WTC11 (cell line): ENCODE measurements around the gene SBK1. TPM values are rescaled to one million over a fixed set of nuclear protein-coding genes. Genes with fewer than 3 reads are reported as not detected.

Experiments
- total RNA-seq: library from RNA; stranded (reverse); gene quantifications from 3 replicates; pipeline ENCODE4 v1.2.3, GENCODE V29; 2021

SBK1 gene
- total RNA-seq, 1 experiment from 2014 or later, result 85.7 TPM

Other genes starting within 250 kb of the SBK1 start
- gene GSG1L, start 228.8 kb upstream of the SBK1 start, total RNA-seq, result 0.21 to 0.55 TPM (median 0.28 TPM) in 3 replicates
- gene XPO6, start 80.6 kb upstream of the SBK1 start, total RNA-seq, result 125 to 160 TPM (median 133 TPM) in 3 replicates
- gene NPIPB6, start 71.0 kb downstream of the SBK1 start, total RNA-seq, result 0.83 to 2.6 TPM (median 2.5 TPM) in 3 replicates
- 92.5 to 144 TPM (median 103 TPM) in 3 replicates for gene EIF3CL, start 111.3 kb downstream of the SBK1 start, total RNA-seq
- 0.33 to 0.92 TPM (median 0.66 TPM) in 3 replicates for gene NPIPB7, start 179.8 kb downstream of the SBK1 start, total RNA-seq
- gene CLN3, start 199.5 kb downstream of the SBK1 start, total RNA-seq, result 20.9 to 23.9 TPM (median 22.3 TPM) in 3 replicates
- gene APOBR, start 202.1 kb downstream of the SBK1 start, total RNA-seq, result 0.09 to 0.11 TPM in 2 of 3 replicates, not detected in the other
- not detected in 3 replicates for gene IL27, start 214.3 kb downstream of the SBK1 start, total RNA-seq
- gene NUPR1, start 246.4 kb downstream of the SBK1 start, total RNA-seq, result 0.33 to 1.1 TPM (median 0.66 TPM) in 3 replicates